Activated CD4-positive, alpha-beta T cell treated with anti-CD3 and anti-CD28 coated beads for 36 hours (primary cell): ENCODE data around the gene RAPGEF6. TPM values are rescaled to one million over a fixed set of nuclear protein-coding genes. Genes with fewer than 3 reads are reported as not detected.

Experiments
- ATAC-seq: fragments of 200-7000 bp; cut with Tn5 transposase; one replicate; pipeline ENCODE4 v1.10.0; 2021; ENCODE audit warnings: mild to moderate bottlenecking, moderate library complexity
- CTCF ChIA-PET: fragments of 350-600 bp; sonication (Branson Sonifier 250); formaldehyde crosslinking; loops from one replicate; lab custom pipeline; 2021; ENCODE audit warnings: antibody characterized with exemption; lab: Charles Lee
- POLR2A ChIA-PET: fragments of 350-600 bp; sonication (Branson Sonifier 250); formaldehyde crosslinking; loops from one replicate; lab custom pipeline; 2021; ENCODE audit warnings: antibody characterized with exemption, inconsistent platforms; lab: Charles Lee
- DNase-seq: peaks from one replicate; pipeline ENCODE4 v3.0.0-alpha.2; 2020
- H3K27ac Mint-ChIP-seq: one replicate; pipeline ENCODE4 v1.8.0; 2021; ENCODE audit warnings: mixed read lengths
- H3K27me3 Mint-ChIP-seq: one replicate; pipeline ENCODE4 v1.8.0; 2021; ENCODE audit warnings: mixed read lengths
- H3K36me3 Mint-ChIP-seq: one replicate; pipeline ENCODE4 v1.8.0; 2021; ENCODE audit warnings: low read depth, mixed read lengths
- H3K4me1 Mint-ChIP-seq: one replicate; pipeline ENCODE4 v1.8.0; 2021; ENCODE audit warnings: mixed read lengths
- H3K4me3 Mint-ChIP-seq: one replicate; pipeline ENCODE4 v1.8.0; 2021; ENCODE audit warnings: mild to moderate bottlenecking, moderate library complexity, mixed read lengths
- H3K9me3 Mint-ChIP-seq: one replicate; pipeline ENCODE4 v1.8.0; 2021; ENCODE audit warnings: low read depth, mixed read lengths
- intact Hi-C, 2 experiments: fragments of 100-400 bp; cut with DNase I in 1 of 2; cut with micrococcal nuclease in 1 of 2; formaldehyde crosslinking; loops; one replicate each; pipeline versions ENCODE4 v1.14.2 to v1.15.1; 2022 to 2024; cut with DNase I, micrococcal nuclease
- total RNA-seq, 2 experiments: library from RNA; stranded (reverse); gene quantifications; one replicate each; pipeline ENCODE4 v1.2.3, GENCODE V29; 2021

Gene RAPGEF6
- total RNA-seq, 2 experiments from 2014 or later: 26.5 to 30.5 TPM

- intact Hi-C loops: no loop called here
- Mint-ChIP-seq H3K4me3 (no peak overlapping the region), H3K9me3 (peaks cover 4% of the 10 kb centered on the region), H3K4me1 (peaks cover 34% of the 10 kb centered on the region), H3K27me3 (no peaks in the 10 kb centered on the region), H3K36me3 (peaks cover 36% of the 10 kb centered on the region), H3K27ac (no peak overlapping the region)
- ChIA-PET POLR2A (no interaction called here), CTCF (interaction anchor here (0.6 to 1.8 kb wide), 2 partner anchors 9 to 33 kb away, joined by 3 to 9 read pairs; no protein-coding TSS in a partner anchor)
- ATAC-seq: no peak
- no peak for DNase-seq
Observed at GRCh38 chr5:131579917-131580671, 54.9 kb downstream of the RAPGEF6 start.

DNA sequence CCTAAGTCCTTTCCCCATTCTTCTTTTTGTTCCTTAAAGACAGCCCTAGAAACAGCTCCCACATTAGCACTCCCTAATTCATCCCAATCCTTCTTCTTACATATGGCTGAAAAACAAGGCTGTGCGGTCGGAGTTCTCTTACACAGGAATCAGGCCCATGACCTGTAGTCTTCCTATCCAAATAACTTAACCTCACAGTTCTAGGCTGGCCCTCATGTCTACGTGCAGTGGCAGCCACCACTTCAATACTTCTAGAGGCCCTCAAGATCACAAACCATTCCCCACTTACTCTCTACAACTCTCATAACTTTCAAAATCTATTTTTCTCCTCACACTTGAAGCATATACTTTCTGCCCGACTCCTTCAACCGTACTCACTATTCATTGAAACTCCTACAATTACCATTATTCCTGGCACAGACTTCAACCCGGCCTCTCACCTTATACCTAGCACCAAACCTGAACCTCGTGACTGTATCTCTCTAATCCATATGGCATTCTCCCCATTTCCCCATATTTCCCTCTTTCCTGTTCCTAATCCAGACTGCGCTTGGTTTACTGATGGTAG, 59.3 kb downstream of the RAPGEF6 start:
- CTCF ChIA-PET: interaction anchor here (0.7 kb wide), 1 partner anchor 445 kb away, joined by 3 read pairs; no protein-coding TSS in a partner anchor
- POLR2A ChIA-PET: no interaction called here
- no peak for DNase-seq

GRCh38 chr5:131571669-131572168, 63.3 kb downstream of the RAPGEF6 start:
- intact Hi-C loops: no loop called here
- no peak overlapping the region for H3K27ac Mint-ChIP-seq

More for the DNA sequence above, 59.3 kb downstream of the RAPGEF6 start:
- Mint-ChIP-seq H3K27me3 (no peaks in the 10 kb centered on the region), H3K36me3 (peaks cover 44% of the 10 kb centered on the region), H3K9me3 (peaks cover 16% of the 10 kb centered on the region), H3K27ac (no peak overlapping the region), H3K4me1 (peaks cover 19% of the 10 kb centered on the region), H3K4me3 (no peak overlapping the region)
- intact Hi-C loops: no loop called here
- ATAC-seq: no peak

GRCh38 chr5:131570757-131571156, 64.3 kb downstream of the RAPGEF6 start:
- DNase-seq (no peak), ATAC-seq (no peak)
- Mint-ChIP-seq H3K9me3 (peaks cover 14% of the 10 kb centered on the region), H3K4me1 (peaks cover 39% of the 10 kb centered on the region), H3K4me3 (no peak overlapping the region), H3K27ac (no peak overlapping the region), H3K27me3 (no peaks in the 10 kb centered on the region), H3K36me3 (peaks cover 36% of the 10 kb centered on the region)
- ChIA-PET POLR2A (no interaction called here), CTCF (interaction anchor here (1.8 kb wide), 1 partner anchor 18 kb away, joined by 7 read pairs; no protein-coding TSS in a partner anchor)
- intact Hi-C loops: no loop called here

More at GRCh38 chr5:131571669-131572168, 63.3 kb downstream of the RAPGEF6 start:
- no peaks in the 10 kb centered on the region for H3K27me3 Mint-ChIP-seq
- H3K9me3 Mint-ChIP-seq: peaks cover 14% of the 10 kb centered on the region
- ChIA-PET POLR2A (no interaction called here), CTCF (interaction anchor here (1.8 kb wide), 1 partner anchor 17 kb away, joined by 7 read pairs; no protein-coding TSS in a partner anchor)
- H3K4me3 Mint-ChIP-seq: no peak overlapping the region
- peaks cover 36% of the 10 kb centered on the region for H3K36me3 Mint-ChIP-seq
- H3K4me1 Mint-ChIP-seq: peaks cover 37% of the 10 kb centered on the region
- no peak for DNase-seq
- ATAC-seq: no peak

GRCh38 chr5:131564229-131564652, 70.8 kb downstream of the RAPGEF6 start:
- H3K9me3 Mint-ChIP-seq: no peaks in the 10 kb centered on the region
- no peak overlapping the region for H3K27ac Mint-ChIP-seq
- intact Hi-C loops: no loop called here
- ATAC-seq: no peak
- H3K36me3 Mint-ChIP-seq: peaks cover 25% of the 10 kb centered on the region
- no peaks in the 10 kb centered on the region for H3K27me3 Mint-ChIP-seq
- no peak for DNase-seq
- ChIA-PET POLR2A (no interaction called here), CTCF (interaction anchor here (0.9 to 2.9 kb wide), 5 partner anchors 9 to 42 kb away, joined by 3 to 17 read pairs (median 3); no protein-coding TSS in a partner anchor)
- H3K4me3 Mint-ChIP-seq: no peak overlapping the region
- peaks cover 38% of the 10 kb centered on the region for H3K4me1 Mint-ChIP-seq

GRCh38 chr5:131563434-131564228, 71.4 kb downstream of the RAPGEF6 start:
- intact Hi-C loops: no loop called here
- peaks cover 23% of the 10 kb centered on the region for H3K36me3 Mint-ChIP-seq
- no peaks in the 10 kb centered on the region for H3K27me3 Mint-ChIP-seq
- H3K27ac Mint-ChIP-seq: no peak overlapping the region
- ATAC-seq: no peak
- no peak overlapping the region for H3K4me3 Mint-ChIP-seq
- ChIA-PET POLR2A (no interaction called here), CTCF (interaction anchor here (0.5 to 1.5 kb wide), 6 partner anchors 10 to 213 kb away, joined by 3 to 5 read pairs (median 4); no protein-coding TSS in a partner anchor)
- H3K9me3 Mint-ChIP-seq: no peaks in the 10 kb centered on the region
- peaks cover 37% of the 10 kb centered on the region for H3K4me1 Mint-ChIP-seq
- DNase-seq: no peak

GRCh38 chr5:131550606-131551005, 84.4 kb downstream of the RAPGEF6 start:
- H3K27me3 Mint-ChIP-seq: no peaks in the 10 kb centered on the region
- POLR2A ChIA-PET: no interaction called here
- CTCF ChIA-PET: interaction anchor here (0.8 kb wide), 2 partner anchors 13 to 803 kb away, joined by 3 read pairs; no protein-coding TSS in a partner anchor
- DNase-seq (no peak), ATAC-seq (no peak)
- peaks cover 4% of the 10 kb centered on the region for H3K9me3 Mint-ChIP-seq
- no peak overlapping the region for H3K4me3 Mint-ChIP-seq
- intact Hi-C loops: no loop called here
- peaks cover 41% of the 10 kb centered on the region for H3K36me3 Mint-ChIP-seq
- H3K4me1 Mint-ChIP-seq: peaks cover 67% of the 10 kb centered on the region
- H3K27ac Mint-ChIP-seq: peak overlapping the region; percentile 24

GRCh38 chr5:131548176-131548575, 86.9 kb downstream of the RAPGEF6 start:
- Mint-ChIP-seq H3K36me3 (peaks cover 44% of the 10 kb centered on the region), H3K27ac (peak overlapping the region; percentile 97), H3K4me3 (peak overlapping the region; percentile 83), H3K27me3 (no peaks in the 10 kb centered on the region), H3K4me1 (peaks cover 76% of the 10 kb centered on the region), H3K9me3 (peaks cover 4% of the 10 kb centered on the region)
- ChIA-PET CTCF (interaction anchor here (1.3 to 1.6 kb wide), 2 partner anchors 15 to 36 kb away, joined by 4 to 8 read pairs; no protein-coding TSS in a partner anchor), POLR2A (no interaction called here)
- ATAC-seq: peak; percentile 92
- no peak for DNase-seq
- intact Hi-C loops: loop anchor here in 1 of 2 experiments (5.0 kb wide), 1 partner anchor 249 kb away; the partner anchor contains the start of gene FNIP1

DNA sequence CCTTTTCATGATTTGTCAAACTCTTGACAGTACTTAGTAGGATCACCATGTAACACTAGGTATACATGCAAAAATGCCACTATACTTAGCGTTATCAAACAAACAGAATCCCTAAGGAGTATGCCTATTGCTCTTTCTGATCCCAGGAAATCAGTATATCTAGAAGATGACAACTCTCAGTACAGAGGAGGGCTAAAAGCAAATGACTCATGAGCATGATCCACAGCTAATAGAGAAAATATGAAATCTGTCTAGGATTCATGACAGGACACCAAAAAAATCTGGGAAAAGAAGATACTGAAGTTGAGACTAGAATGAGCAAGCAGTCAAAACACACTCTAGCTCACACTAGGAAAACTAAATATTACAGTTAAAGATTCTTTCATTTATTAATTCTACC, 89.2 kb downstream of the RAPGEF6 start:
- peak overlapping the region; percentile 83 for H3K4me3 Mint-ChIP-seq
- no peaks in the 10 kb centered on the region for H3K27me3 Mint-ChIP-seq
- ChIA-PET CTCF (interaction anchor here (1.0 to 1.5 kb wide), 2 partner anchors 8 to 9 kb away, joined by 3 to 4 read pairs; no protein-coding TSS in a partner anchor), POLR2A (interaction anchor here (0.6 kb wide), 1 partner anchor 13 kb away, joined by 5 read pairs; no protein-coding TSS in a partner anchor)
- peaks cover 45% of the 10 kb centered on the region for H3K36me3 Mint-ChIP-seq
- peak overlapping the region; percentile 68 for H3K27ac Mint-ChIP-seq
- ATAC-seq (no peak), DNase-seq (no peak)
- intact Hi-C loops: loop anchor here (2.0 to 5.0 kb wide), 2 partner anchors 13 to 251 kb away; partner anchors contain the start of gene FNIP1 (in 1 of the 2)
- peaks cover 79% of the 10 kb centered on the region for H3K4me1 Mint-ChIP-seq
- no peaks in the 10 kb centered on the region for H3K9me3 Mint-ChIP-seq

- ATAC-seq (no peak), DNase-seq (no peak)
- H3K36me3 Mint-ChIP-seq: peaks cover 50% of the 10 kb centered on the region
- H3K27ac Mint-ChIP-seq: peak overlapping the region; percentile 60
- CTCF ChIA-PET: interaction anchor here (3.4 kb wide), 1 partner anchor 10 kb away, joined by 13 read pairs; no protein-coding TSS in a partner anchor
- no peaks in the 10 kb centered on the region for H3K27me3 Mint-ChIP-seq
- intact Hi-C loops: loop anchor here (5.0 kb wide), 2 partner anchors 90 to 560 kb away; no protein-coding TSS in a partner anchor
- POLR2A ChIA-PET: interaction anchor here (0.6 kb wide), 1 partner anchor 23 kb away, joined by 4 read pairs; no protein-coding TSS in a partner anchor
- peaks cover 81% of the 10 kb centered on the region for H3K4me1 Mint-ChIP-seq
- no peaks in the 10 kb centered on the region for H3K9me3 Mint-ChIP-seq
- H3K4me3 Mint-ChIP-seq: peak overlapping the region; percentile 7
Observed at GRCh38 chr5:131542723-131543122, 92.3 kb downstream of the RAPGEF6 start.
